Calu3 (cell line): ENCODE measurements around the gene DGKG. TPM values are rescaled to one million over a fixed set of nuclear protein-coding genes. Genes with fewer than 3 reads are reported as not detected.

Experiments
- BruUV-seq: library from RNA; stranded (reverse); fragments of 400-500 nt; replicated peaks from 2 replicates; lab custom pipeline; 2021; lab: Mats Ljungman, UMichigan
- CTCF ChIA-PET: fragments of 300-600 bp; sonication (Branson Sonifier 250); formaldehyde crosslinking; loops from one replicate; lab custom pipeline; 2022; ENCODE audit warnings: antibody characterized with exemption; lab: Charles Lee
- DNase-seq: peaks from one replicate; pipeline ENCODE4 v3.0.0; 2022
- H3K27ac Mint-ChIP-seq: one replicate; pipeline ENCODE4 v1.8.0; 2022; ENCODE audit warnings: mixed read lengths; ENCODE audit not compliant: unreplicated experiment
- H3K27me3 Mint-ChIP-seq: one replicate; pipeline ENCODE4 v1.8.0; 2022; ENCODE audit warnings: mixed read lengths; ENCODE audit not compliant: unreplicated experiment
- H3K36me3 Mint-ChIP-seq: one replicate; pipeline ENCODE4 v1.8.0; 2022; ENCODE audit warnings: mild to moderate bottlenecking, moderate library complexity, mixed read lengths; ENCODE audit not compliant: insufficient read depth, unreplicated experiment
- H3K4me1 Mint-ChIP-seq: one replicate; pipeline ENCODE4 v1.8.0; 2022; ENCODE audit warnings: mild to moderate bottlenecking, low read depth, mixed read lengths; ENCODE audit not compliant: unreplicated experiment
- H3K4me3 Mint-ChIP-seq: one replicate; pipeline ENCODE4 v1.8.0; 2022; ENCODE audit warnings: mild to moderate bottlenecking, low read depth, moderate library complexity, mixed read lengths; ENCODE audit not compliant: unreplicated experiment
- H3K9me3 Mint-ChIP-seq: one replicate; pipeline ENCODE4 v1.8.0; 2022; ENCODE audit warnings: low read depth, mixed read lengths; ENCODE audit not compliant: unreplicated experiment
- intact Hi-C: fragments of 100-400 bp; cut with micrococcal nuclease; formaldehyde crosslinking; loops from one replicate; pipeline ENCODE4 v1.10.0; 2022; ENCODE audit not compliant: unreplicated experiment
- total RNA-seq: library from RNA; stranded (reverse); gene quantifications from 2 replicates; pipeline ENCODE4 v1.2.3, GENCODE V29; 2022
- TF ChIP-seq, protein P1 (sequence below): fragments of 200-600 bp; IDR thresholded peaks from one replicate; pipeline ENCODE4 v1.8.0; 2022; ENCODE audit warnings: antibody characterized with exemption; ENCODE audit not compliant: unreplicated experiment

The DGKG gene
- total RNA-seq, 1 experiment from 2014 or later, result 5.7 TPM

DNA sequence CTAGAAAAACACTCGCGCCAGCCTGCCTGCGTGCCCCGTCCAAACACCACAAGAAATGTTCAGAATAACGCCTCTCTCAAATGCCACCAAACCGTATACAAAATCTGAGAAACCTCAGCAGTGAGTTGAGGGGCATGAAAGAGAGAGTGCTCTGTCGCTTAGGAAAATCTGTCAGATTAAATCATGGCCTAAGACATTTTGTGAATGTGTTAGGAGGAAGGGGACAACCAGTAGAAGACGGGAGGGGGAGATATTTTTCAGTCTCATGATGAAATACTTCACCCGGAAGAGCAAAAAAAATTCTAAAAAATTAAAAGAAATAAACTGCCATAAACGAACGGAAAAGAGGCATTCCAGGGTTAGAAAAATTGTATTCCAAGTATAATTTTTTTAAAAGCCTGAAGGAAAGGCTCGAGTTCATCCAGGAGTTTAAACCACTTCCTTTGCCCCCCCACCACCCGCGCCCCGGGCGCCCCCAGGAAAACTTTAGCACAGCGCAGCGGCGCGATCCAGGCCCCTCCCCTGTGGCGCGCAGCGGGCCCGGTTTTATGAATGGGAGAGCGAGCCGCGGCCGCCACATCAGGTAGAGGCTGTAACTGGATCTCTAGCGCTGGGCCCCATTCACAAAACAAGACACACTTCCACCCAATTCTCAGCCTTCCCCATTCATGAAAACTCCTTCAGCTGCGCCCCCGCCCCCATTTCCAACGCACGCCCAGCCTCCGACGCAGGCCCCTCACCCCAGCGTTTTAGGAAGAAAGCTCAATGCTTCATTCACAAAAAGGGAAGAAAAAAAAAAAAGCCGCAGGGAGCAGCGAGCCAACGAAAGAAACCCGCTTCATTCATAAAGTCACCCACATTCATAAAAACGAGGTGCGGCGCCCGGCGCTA, 254.6 kb downstream of the DGKG start:
- no peaks in the 10 kb centered on the region for H3K9me3 Mint-ChIP-seq
- H3K27me3 Mint-ChIP-seq, result peaks cover 13% of the 10 kb centered on the region
- no TSS peak for BruUV-seq
- intact Hi-C loops, result loop anchor here (5.0 kb wide), 1 partner anchor 45 kb away; no protein-coding TSS in a partner anchor
- H3K27ac Mint-ChIP-seq, result peak overlapping the region; percentile 85
- peaks cover 43% of the 10 kb centered on the region for H3K4me1 Mint-ChIP-seq
- DNase-seq, result peak; percentile 86
- CTCF ChIA-PET, result interaction anchor here (0.7 to 1.7 kb wide), 9 partner anchors 8 to 1846 kb away, joined by 3 to 5 read pairs (median 4); no protein-coding TSS in a partner anchor
- peak overlapping the region; percentile 79 for H3K4me3 Mint-ChIP-seq
- TF ChIP-seq, protein P1, sequence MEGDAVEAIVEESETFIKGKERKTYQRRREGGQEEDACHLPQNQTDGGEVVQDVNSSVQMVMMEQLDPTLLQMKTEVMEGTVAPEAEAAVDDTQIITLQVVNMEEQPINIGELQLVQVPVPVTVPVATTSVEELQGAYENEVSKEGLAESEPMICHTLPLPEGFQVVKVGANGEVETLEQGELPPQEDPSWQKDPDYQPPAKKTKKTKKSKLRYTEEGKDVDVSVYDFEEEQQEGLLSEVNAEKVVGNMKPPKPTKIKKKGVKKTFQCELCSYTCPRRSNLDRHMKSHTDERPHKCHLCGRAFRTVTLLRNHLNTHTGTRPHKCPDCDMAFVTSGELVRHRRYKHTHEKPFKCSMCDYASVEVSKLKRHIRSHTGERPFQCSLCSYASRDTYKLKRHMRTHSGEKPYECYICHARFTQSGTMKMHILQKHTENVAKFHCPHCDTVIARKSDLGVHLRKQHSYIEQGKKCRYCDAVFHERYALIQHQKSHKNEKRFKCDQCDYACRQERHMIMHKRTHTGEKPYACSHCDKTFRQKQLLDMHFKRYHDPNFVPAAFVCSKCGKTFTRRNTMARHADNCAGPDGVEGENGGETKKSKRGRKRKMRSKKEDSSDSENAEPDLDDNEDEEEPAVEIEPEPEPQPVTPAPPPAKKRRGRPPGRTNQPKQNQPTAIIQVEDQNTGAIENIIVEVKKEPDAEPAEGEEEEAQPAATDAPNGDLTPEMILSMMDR, result no peak
- peaks cover 70% of the 10 kb centered on the region for H3K36me3 Mint-ChIP-seq

DNA sequence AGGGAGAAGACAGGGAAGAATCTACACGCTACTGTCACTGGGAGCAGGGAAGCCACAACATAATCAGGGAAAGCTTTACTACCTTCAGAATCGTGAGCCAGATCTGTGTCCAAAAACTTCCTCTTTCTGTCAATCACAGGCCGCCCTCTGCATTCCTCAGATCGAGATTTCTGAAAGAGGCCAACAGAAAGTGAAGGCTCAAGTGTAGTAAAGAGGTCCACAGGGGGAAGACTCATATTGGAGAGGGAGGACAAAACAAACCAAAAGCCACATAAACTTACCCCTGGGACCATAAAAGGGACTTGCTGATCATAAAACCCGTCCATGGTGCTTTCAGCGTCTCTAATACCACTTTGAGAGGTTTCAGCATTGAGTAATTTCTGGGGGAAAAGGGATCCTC, 256.5 kb downstream of the DGKG start:
- intact Hi-C loops, result loop anchor here (5.0 kb wide), 1 partner anchor 47 kb away; no protein-coding TSS in a partner anchor
- Mint-ChIP-seq H3K4me3 (peak overlapping the region; percentile 42), H3K4me1 (peaks cover 37% of the 10 kb centered on the region), H3K27me3 (no peaks in the 10 kb centered on the region), H3K9me3 (no peaks in the 10 kb centered on the region), H3K36me3 (peaks cover 72% of the 10 kb centered on the region), H3K27ac (peak overlapping the region; percentile 70)
- no peak for DNase-seq
- CTCF ChIA-PET, result interaction anchor here (1.2 kb wide), 1 partner anchor 37 kb away, joined by 3 read pairs; no protein-coding TSS in a partner anchor
- TF ChIP-seq, protein P1, result no peak
- BruUV-seq, result no TSS peak

DNA sequence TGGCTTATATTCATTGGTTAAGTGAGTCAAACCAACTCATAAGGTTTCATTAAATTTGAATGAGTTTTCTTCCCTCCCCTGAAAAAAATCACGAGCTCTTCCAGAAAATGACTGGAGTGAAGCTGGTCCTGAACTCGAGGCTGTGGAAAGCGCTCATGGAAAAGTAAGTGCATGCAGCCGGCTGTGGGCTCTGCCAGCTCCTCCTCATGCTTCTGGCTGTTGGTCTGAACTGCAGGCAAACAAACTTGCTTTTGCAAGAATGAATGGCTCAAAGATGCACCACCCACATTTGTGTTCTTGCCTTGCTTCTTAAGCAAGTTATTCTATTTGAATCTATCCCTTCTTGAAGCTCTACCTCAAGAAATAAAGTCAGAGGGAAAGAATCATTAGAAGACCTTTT, 259.3 kb downstream of the DGKG start:
- H3K9me3 Mint-ChIP-seq, result no peaks in the 10 kb centered on the region
- TF ChIP-seq, protein P1, result no peak
- no TSS peak for BruUV-seq
- intact Hi-C loops, result no loop called here
- peaks cover 58% of the 10 kb centered on the region for H3K4me1 Mint-ChIP-seq
- no peaks in the 10 kb centered on the region for H3K27me3 Mint-ChIP-seq
- H3K27ac Mint-ChIP-seq, result no peak overlapping the region
- CTCF ChIA-PET, result interaction anchor here (0.8 to 2.8 kb wide), 2 partner anchors 139 to 149 kb away, joined by 6 to 15 read pairs; no protein-coding TSS in a partner anchor
- no peak overlapping the region for H3K4me3 Mint-ChIP-seq
- peaks cover 57% of the 10 kb centered on the region for H3K36me3 Mint-ChIP-seq
- no peak for DNase-seq

DNA sequence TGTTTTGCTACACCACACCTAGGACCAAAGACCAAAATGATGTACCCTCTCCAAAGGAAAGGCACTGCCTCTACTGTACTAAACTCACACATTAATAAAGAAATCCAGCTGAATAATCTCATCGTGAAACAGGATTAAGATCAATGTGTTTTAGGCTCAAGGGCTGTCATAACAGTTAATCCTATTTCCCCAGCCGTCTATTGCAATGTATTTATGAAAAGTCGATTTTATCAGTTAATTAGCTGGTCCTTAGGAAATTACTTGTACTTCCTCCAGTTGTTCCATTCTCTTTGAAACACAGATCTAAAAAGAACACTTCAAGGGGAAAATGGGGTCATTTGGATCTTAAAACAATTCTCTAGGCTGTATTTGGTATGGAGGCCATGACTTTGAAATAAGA, 261.6 kb downstream of the DGKG start:
- Mint-ChIP-seq H3K4me3 (no peak overlapping the region), H3K4me1 (peaks cover 77% of the 10 kb centered on the region), H3K27ac (no peak overlapping the region), H3K36me3 (peaks cover 62% of the 10 kb centered on the region), H3K9me3 (no peaks in the 10 kb centered on the region), H3K27me3 (no peaks in the 10 kb centered on the region)
- no TSS peak for BruUV-seq
- CTCF ChIA-PET, result no interaction called here
- no peak for DNase-seq
- intact Hi-C loops, result no loop called here
- TF ChIP-seq, protein P1, result no peak
